Psoas muscle (tissue), 8 donors: ENCODE results near the gene LRRFIP2. TPM values are rescaled to one million over a fixed set of nuclear protein-coding genes. Genes with fewer than 3 reads are reported as not detected.
"Not testable (repeated sequence)": the region's sequence is repeated elsewhere in the genome, so short reads cannot be mapped to it uniquely, and the experiment has no call there.

ENCODE experiments used
- ATAC-seq, 4 donors: fragments of 200-7000 bp; cut with Tn5 transposase; one replicate each; pipeline ENCODE4 v1.9.1; 2020; ENCODE audit warnings: moderate library complexity in 3 of 4, mild to moderate bottlenecking in 2 of 4
- DNase-seq, 2 donors: peaks; one replicate each; pipeline ENCODE4 v3.0.0-alpha.2; 2020
- H3K27ac ChIP-seq: fragments of 200-600 bp; one replicate; pipeline ENCODE4 v1.8.0; 2022
- H3K27me3 ChIP-seq, 3 donors: fragments of 200-600 bp in 1 of 3; one replicate each; pipeline versions ENCODE4 v1.6.1 to v1.8.0; 2013 to 2022; ENCODE audit warnings: low read length in 2 of 3, mild to moderate bottlenecking in 2 of 3, moderate library complexity in 1 of 3; ENCODE audit not compliant: insufficient read depth in 3 of 3
- H3K36me3 ChIP-seq, 2 donors: fragments of 200-600 bp in 1 of 2; one replicate each; pipeline versions ENCODE4 v1.6.1 to v1.8.0; 2013 to 2022; ENCODE audit warnings: low read depth in 1 of 2, mild to moderate bottlenecking in 1 of 2, moderate library complexity in 1 of 2; ENCODE audit not compliant: insufficient read depth in 1 of 2
- H3K4me1 ChIP-seq: fragments of 200-600 bp; one replicate; pipeline ENCODE4 v1.8.0; 2022
- H3K4me3 ChIP-seq: fragments of 200-600 bp; one replicate; pipeline ENCODE4 v1.8.0; 2022; ENCODE audit warnings: mild to moderate bottlenecking
- H3K9me3 ChIP-seq: fragments of 200-600 bp; one replicate; pipeline ENCODE4 v1.8.0; 2022
- CTCF ChIP-seq: fragments of 200-600 bp; IDR thresholded peaks from one replicate; pipeline ENCODE4 v1.8.0; 2022; ENCODE audit warnings: antibody characterized with exemption
- WGBS, 3 donors: extraction: QIAGEN DNeasy Blood & Tissue Kit; methylation state at CpG; one replicate each; pipeline versions ENCODE4 v1.1.6 to v1.1.7; 2013; 5-methylcytosine and 5-hydroxymethylcytosine counted together
- intact Hi-C, 2 donors: fragments of 100-400 bp; cut with DNase I; formaldehyde crosslinking; loops; one replicate each; pipeline versions ENCODE4 v1.11.0 to v1.14.2; 2022
- polyA plus RNA-seq, 3 donors: library from polyadenylated mRNA; stranded (reverse); fragments of 200-250 nt; gene quantifications; one replicate each; pipeline ENCODE4 v1.2.3, GENCODE V29; 2013
- total RNA-seq, 4 donors: library from RNA; stranded (reverse); fragmentation: NEBNext Ultra II Directional in 2 of 4; extraction: Animal tissue kit (Norgen Biotek cat#: 25700) in 2 of 4; gene quantifications; one replicate each; pipeline versions ENCODE4 v1.2.1 to v1.2.4, GENCODE V29; 2021 to 2023
- donor health status: healthy with polysubstance abuse.
- donor health status: DM: no; HTN: no; CAD: no; lungs with moderate emphysema.
- donor health status: Bipolar disorder and iron deficiency.
- donor health status: healthy.
- donor health status: DM: yes; HTN: yes; CAD: no.
- donor health status: DM: no; HTN: no; CAD: no.
- donor health status: DM: no; HTN: no; CAD: no.
- donor health status: DM: yes; HTN: yes; CAD: no.

LRRFIP2 gene
- total and polyA plus RNA-seq, 7 donors, result 35.7 to 163 (median 127) TPM

- peaks cover 35% of the 10 kb centered on the region for H3K4me1 ChIP-seq
- H3K4me3 ChIP-seq, result no peak overlapping the region
- peak overlapping the region; percentile 80 for H3K27ac ChIP-seq
- no peak for TF ChIP-seq CTCF
- no peaks in the 10 kb centered on the region for H3K27me3 ChIP-seq
- WGBS, 3 donors, result 24 to 42% (median 29%) methylated on average over 2 of the region's 2 CpGs
- intact Hi-C loops, result no loop called here
- ATAC-seq (peak; percentile 42 to 58 (median 54)), DNase-seq (no peak)
- H3K9me3 ChIP-seq, result no peaks in the 10 kb centered on the region
- peaks cover 5 to 86% of the 10 kb centered on the region in 2 donors for H3K36me3 ChIP-seq
Measured at GRCh38 chr3:37053753-37054152, 120.6 kb downstream of the LRRFIP2 start.

GRCh38 chr3:37053337-37053736, 121.0 kb downstream of the LRRFIP2 start:
- H3K27me3 ChIP-seq, result no peaks in the 10 kb centered on the region
- peaks cover 35% of the 10 kb centered on the region for H3K4me1 ChIP-seq
- H3K27ac ChIP-seq, result peak overlapping the region; percentile 80
- no peak overlapping the region for H3K4me3 ChIP-seq
- ATAC-seq (no peak), DNase-seq (no peak)
- TF ChIP-seq CTCF, result no peak
- WGBS, 3 donors, result 35 to 45% (median 37%) methylated on average over 6 of the region's 6 CpGs
- peaks cover 9 to 86% of the 10 kb centered on the region in 2 donors for H3K36me3 ChIP-seq
- no peaks in the 10 kb centered on the region for H3K9me3 ChIP-seq
- intact Hi-C loops, result no loop called here

GRCh38 chr3:37052860-37053259, 121.5 kb downstream of the LRRFIP2 start:
- Histone ChIP-seq H3K4me1 (peaks cover 35% of the 10 kb centered on the region), H3K9me3 (no peaks in the 10 kb centered on the region), H3K27me3 (no peaks in the 10 kb centered on the region), H3K4me3 (no peak overlapping the region), H3K36me3 (peaks cover 12 to 86% of the 10 kb centered on the region in 2 donors), H3K27ac (peak overlapping the region; percentile 80)
- DNase-seq (no peak), ATAC-seq (no peak)
- intact Hi-C loops, result no loop called here
- no peak for TF ChIP-seq CTCF

GRCh38 chr3:37050282-37050681, 124.1 kb downstream of the LRRFIP2 start:
- peaks cover 29% of the 10 kb centered on the region for H3K4me1 ChIP-seq
- no peak for DNase-seq
- H3K36me3 ChIP-seq, result peaks cover 15 to 81% of the 10 kb centered on the region in 2 donors
- H3K27ac ChIP-seq, result no peak overlapping the region
- no peaks in the 10 kb centered on the region for H3K27me3 ChIP-seq
- intact Hi-C loops, result no loop called here
- TF ChIP-seq CTCF, result no peak
- ATAC-seq, result no peak
- 83 to 86% (median 83%) methylated on average over 1 of the region's 1 CpG for WGBS, 3 donors
- no peak overlapping the region for H3K4me3 ChIP-seq
- no peaks in the 10 kb centered on the region for H3K9me3 ChIP-seq

- H3K27me3 ChIP-seq, H3K9me3 ChIP-seq, H3K4me3 ChIP-seq, H3K27ac ChIP-seq, intact Hi-C loops, ATAC-seq, DNase-seq: not testable (repeated sequence)
- peaks cover 12 to 77% of the 10 kb centered on the region in 2 donors for H3K36me3 ChIP-seq
- WGBS, 3 donors, result 40 to 50% (median 49%) methylated on average over 3 of the region's 3 CpGs
- H3K4me1 ChIP-seq, result peaks cover 21% of the 10 kb centered on the region
Measured at GRCh38 chr3:37042712-37043111, 131.7 kb downstream of the LRRFIP2 start.
